ENCODE results near the gene CEP57. TPM values are rescaled to one million over a fixed set of nuclear protein-coding genes. Genes with fewer than 3 reads are reported as not detected.

CEP57 gene
- total and polyA plus RNA-seq, 2 donors (not counting 1 experiment from before 2014, with no cell fraction given): 19.0 to 82.9 TPM

DNA sequence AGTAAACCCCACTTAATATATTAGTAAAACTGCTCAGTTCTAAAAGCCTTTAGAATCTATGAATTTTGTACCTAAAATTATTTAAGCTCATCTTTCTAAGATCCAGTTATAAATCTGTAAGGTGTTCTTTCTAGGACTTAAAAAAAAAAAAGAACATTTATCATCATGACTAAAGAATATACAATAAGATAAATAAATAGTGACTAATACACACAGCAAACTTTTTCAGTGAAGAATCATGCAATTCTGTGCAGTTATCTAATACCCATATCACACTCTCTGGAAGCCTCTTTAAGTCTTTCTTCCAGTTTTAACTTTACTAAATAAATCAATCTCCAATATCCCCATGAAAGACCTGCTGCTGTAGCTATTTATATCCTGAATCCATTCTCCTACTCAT lies 59.8 kb downstream of the CEP57 start:
- intact Hi-C loops (cut with micrococcal nuclease): no loop called here
- no peak for DNase-seq

DNA sequence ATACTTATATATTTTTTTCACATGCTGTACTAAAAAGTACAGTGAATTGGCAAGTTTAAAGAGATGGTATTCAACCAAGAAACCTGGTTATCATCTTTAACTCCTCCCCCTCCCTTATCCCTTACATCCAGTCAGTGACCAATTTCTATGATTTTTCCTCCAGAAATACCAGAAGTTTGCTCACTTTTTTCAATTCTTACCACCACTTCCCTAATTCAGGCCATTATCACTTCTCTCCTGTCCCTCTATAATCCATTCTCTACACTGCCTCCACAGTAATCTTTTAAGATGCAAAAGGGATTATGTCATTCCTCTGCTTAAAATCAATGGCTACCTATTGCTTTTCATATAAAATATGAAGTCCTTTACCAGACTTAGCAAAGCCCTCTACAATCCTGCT lies 62.8 kb downstream of the CEP57 start:
- H4K20me1 ChIP-seq (ENCODE audit: control insufficient read depth, insufficient read depth, low read length, poor library complexity, severe bottlenecking): no peaks in the 10 kb centered on the region
- H3K4me2 ChIP-seq (replicated peaks; ENCODE audit: low read depth, low read length, poor library complexity, severe bottlenecking): no peak overlapping the region
- H3K27me3 ChIP-seq (replicated peaks in 1 of 4; ENCODE audit: control extremely low read depth in 1 of 4, control insufficient read depth in 3 of 4, insufficient read depth in 4 of 4, low read length in 3 of 4): no peaks in the 10 kb centered on the region
- no peak overlapping the region for H3K9ac ChIP-seq (ENCODE audit: low read length)
- no peaks in the 10 kb centered on the region for H3K9me3 Mint-ChIP-seq (ENCODE audit: insufficient read depth)
- H3K27ac Mint-ChIP-seq: no peak overlapping the region
- H3K79me2 ChIP-seq (ENCODE audit: control insufficient read depth, insufficient read depth, low read length): no peaks in the 10 kb centered on the region
- POLR2A ChIA-PET: no interaction called here
- CTCF ChIA-PET: no interaction called here
- no peak overlapping the region for H3K27ac ChIP-seq (ENCODE audit: low read length in 2 of 2)
- peaks cover 0 to 11% of the 10 kb centered on the region in 2 experiments for H3K36me3 ChIP-seq (replicated peaks in 1 of 2; ENCODE audit: control extremely low read depth in 1 of 2, control insufficient read depth in 1 of 2, extremely low read depth in 1 of 2, insufficient read depth in 2 of 2, low read length in 1 of 2)
- no peak overlapping the region for H3K4me3 ChIP-seq (ENCODE audit: control extremely low read depth in 1 of 5, extremely low read depth in 1 of 5, insufficient read depth in 1 of 5, low read depth in 2 of 5, low read length in 4 of 5)
- TF ChIP-seq EZH2 (IDR thresholded peaks at IDR 0.05; ENCODE audit: borderline replicate concordance, insufficient read depth, low read depth, low read length, poor library complexity, severe bottlenecking): no peak
- TF ChIP-seq, protein P1, sequence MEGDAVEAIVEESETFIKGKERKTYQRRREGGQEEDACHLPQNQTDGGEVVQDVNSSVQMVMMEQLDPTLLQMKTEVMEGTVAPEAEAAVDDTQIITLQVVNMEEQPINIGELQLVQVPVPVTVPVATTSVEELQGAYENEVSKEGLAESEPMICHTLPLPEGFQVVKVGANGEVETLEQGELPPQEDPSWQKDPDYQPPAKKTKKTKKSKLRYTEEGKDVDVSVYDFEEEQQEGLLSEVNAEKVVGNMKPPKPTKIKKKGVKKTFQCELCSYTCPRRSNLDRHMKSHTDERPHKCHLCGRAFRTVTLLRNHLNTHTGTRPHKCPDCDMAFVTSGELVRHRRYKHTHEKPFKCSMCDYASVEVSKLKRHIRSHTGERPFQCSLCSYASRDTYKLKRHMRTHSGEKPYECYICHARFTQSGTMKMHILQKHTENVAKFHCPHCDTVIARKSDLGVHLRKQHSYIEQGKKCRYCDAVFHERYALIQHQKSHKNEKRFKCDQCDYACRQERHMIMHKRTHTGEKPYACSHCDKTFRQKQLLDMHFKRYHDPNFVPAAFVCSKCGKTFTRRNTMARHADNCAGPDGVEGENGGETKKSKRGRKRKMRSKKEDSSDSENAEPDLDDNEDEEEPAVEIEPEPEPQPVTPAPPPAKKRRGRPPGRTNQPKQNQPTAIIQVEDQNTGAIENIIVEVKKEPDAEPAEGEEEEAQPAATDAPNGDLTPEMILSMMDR (IDR thresholded peaks at IDR 0.05): no peak
- no peaks in the 10 kb centered on the region for H3K4me1 ChIP-seq (ENCODE audit: control insufficient read depth in 2 of 2, insufficient read depth in 2 of 2, low read length in 2 of 2)
- no peak for DNase-seq
- H3K4me1 Mint-ChIP-seq: no peaks in the 10 kb centered on the region
- H2AFZ ChIP-seq (ENCODE audit: insufficient read depth, low read depth, low read length, poor library complexity, severe bottlenecking): no peak overlapping the region
- H3K4me3 Mint-ChIP-seq: no peak overlapping the region
- intact Hi-C loops (cut with micrococcal nuclease): no loop called here
- H3K9me3 ChIP-seq (ENCODE audit: control extremely low read depth in 1 of 3, control insufficient read depth in 2 of 3, insufficient read depth in 1 of 3, low read length in 2 of 3): no peaks in the 10 kb centered on the region
- no peaks in the 10 kb centered on the region for H3K27me3 Mint-ChIP-seq
- ATAC-seq (ENCODE audit: low read depth): no peak

More for the DNA sequence above, 59.8 kb downstream of the CEP57 start:
- Mint-ChIP-seq H3K27ac (no peak overlapping the region), H3K27me3 (no peaks in the 10 kb centered on the region), H3K9me3 (ENCODE audit: insufficient read depth) (no peaks in the 10 kb centered on the region), H3K4me3 (no peak overlapping the region), H3K4me1 (no peaks in the 10 kb centered on the region)
- no peaks in the 10 kb centered on the region for H4K20me1 ChIP-seq (ENCODE audit: control insufficient read depth, insufficient read depth, low read length, poor library complexity, severe bottlenecking)
- H3K4me3 ChIP-seq (ENCODE audit: control extremely low read depth in 1 of 5, extremely low read depth in 1 of 5, insufficient read depth in 1 of 5, low read depth in 2 of 5, low read length in 4 of 5): no peak overlapping the region
- H3K79me2 ChIP-seq (ENCODE audit: control insufficient read depth, insufficient read depth, low read length): no peaks in the 10 kb centered on the region
- TF ChIP-seq, protein P1 (IDR thresholded peaks at IDR 0.05): no peak
- TF ChIP-seq EZH2 (IDR thresholded peaks at IDR 0.05; ENCODE audit: borderline replicate concordance, insufficient read depth, low read depth, low read length, poor library complexity, severe bottlenecking): no peak
- H3K9ac ChIP-seq (ENCODE audit: low read length): no peak overlapping the region
- ChIA-PET CTCF (interaction anchor here (0.9 to 4.8 kb wide), 8 partner anchors 10 to 576 kb away, joined by 3 to 37 read pairs (median 10); partner anchors contain the start of genes CEP57, FAM76B and MAML2), POLR2A (interaction anchor here (0.6 kb wide), 1 partner anchor 635 kb away, joined by 4 read pairs; no protein-coding TSS in a partner anchor)
- H2AFZ ChIP-seq (ENCODE audit: insufficient read depth, low read depth, low read length, poor library complexity, severe bottlenecking): no peak overlapping the region
- H3K4me2 ChIP-seq (replicated peaks; ENCODE audit: low read depth, low read length, poor library complexity, severe bottlenecking): no peak overlapping the region
- no peak for ATAC-seq (ENCODE audit: low read depth)
- no peak overlapping the region for H3K27ac ChIP-seq (ENCODE audit: low read length in 2 of 2)
- no peaks in the 10 kb centered on the region for H3K27me3 ChIP-seq (replicated peaks in 1 of 4; ENCODE audit: control extremely low read depth in 1 of 4, control insufficient read depth in 3 of 4, insufficient read depth in 4 of 4, low read length in 3 of 4)
- H3K9me3 ChIP-seq (ENCODE audit: control extremely low read depth in 1 of 3, control insufficient read depth in 2 of 3, insufficient read depth in 1 of 3, low read length in 2 of 3): no peaks in the 10 kb centered on the region
- H3K36me3 ChIP-seq (replicated peaks in 1 of 2; ENCODE audit: control extremely low read depth in 1 of 2, control insufficient read depth in 1 of 2, extremely low read depth in 1 of 2, insufficient read depth in 2 of 2, low read length in 1 of 2): peaks cover 0 to 14% of the 10 kb centered on the region in 2 experiments
- H3K4me1 ChIP-seq (ENCODE audit: control insufficient read depth in 2 of 2, insufficient read depth in 2 of 2, low read length in 2 of 2): no peaks in the 10 kb centered on the region

All from B cell (primary cell).